HG03175 (cell line): Measurements from ENCODE around the gene JUN.
"Not testable (repeated sequence)": the region's sequence is repeated elsewhere in the genome, so short reads cannot be mapped to it uniquely, and the experiment has no call there.

Experiments
- ATAC-seq: cut with Tn5 transposase; IDR thresholded peaks from one replicate; pipeline ENCODE4 v1.9.1; 2021; ENCODE audit warnings: mild to moderate bottlenecking, moderate library complexity; ENCODE audit not compliant: unreplicated experiment

The JUN gene

GRCh38 chr1:58809325-58810010 is 25.6 kb upstream of the JUN start:
- ATAC-seq: no peak

- no peak for ATAC-seq
Measured at GRCh38 chr1:58808077-58808476, 24.2 kb upstream of the JUN start.

GRCh38 chr1:58805716-58806571 is 22.1 kb upstream of the JUN start:
- ATAC-seq: peak; percentile 74

- ATAC-seq: no peak
Measured at GRCh38 chr1:58804853-58805565, 21.2 kb upstream of the JUN start.

- ATAC-seq: no peak
Measured at GRCh38 chr1:58803858-58804257, 20.0 kb upstream of the JUN start.

- ATAC-seq: no peak
Measured at GRCh38 chr1:58802640-58803399, 19.0 kb upstream of the JUN start.

- ATAC-seq: not testable (repeated sequence)
Measured at GRCh38 chr1:58801286-58801685, 17.4 kb upstream of the JUN start.

GRCh38 chr1:58799650-58800049 is 15.8 kb upstream of the JUN start:
- ATAC-seq: no peak

- ATAC-seq: no peak
Measured at GRCh38 chr1:58798910-58799442, 15.1 kb upstream of the JUN start.

GRCh38 chr1:58796416-58796815 is 12.6 kb upstream of the JUN start:
- no peak for ATAC-seq

- ATAC-seq: no peak
Measured at GRCh38 chr1:58794585-58794984, 10.7 kb upstream of the JUN start.

GRCh38 chr1:58792846-58793245 is 9.0 kb upstream of the JUN start:
- no peak for ATAC-seq

GRCh38 chr1:58791106-58791505 is 7.3 kb upstream of the JUN start:
- ATAC-seq: no peak

- no peak for ATAC-seq
Measured at GRCh38 chr1:58789996-58790660, 6.3 kb upstream of the JUN start.

GRCh38 chr1:58789322-58789856 is 5.5 kb upstream of the JUN start:
- no peak for ATAC-seq

- no peak for ATAC-seq
Measured at GRCh38 chr1:58788259-58788658, 4.4 kb upstream of the JUN start.

GRCh38 chr1:58786927-58787245 is 3.0 kb upstream of the JUN start:
- no peak for ATAC-seq

- no peak for ATAC-seq
Measured at GRCh38 chr1:58786184-58786926, 2.5 kb upstream of the JUN start.

GRCh38 chr1:58785442-58786058 is 1.7 kb upstream of the JUN start:
- no peak for ATAC-seq
